HTR-8/SVneo (cell line): Measurements from ENCODE around the gene MS4A4A.
"Not testable (repeated sequence)": the region's sequence is repeated elsewhere in the genome, so short reads cannot be mapped to it uniquely, and the experiment has no call there.

Experiments used
- DNase-seq: peaks from one replicate; pipeline ENCODE4 v3.0.0; 2011; ENCODE audit warnings: low spot score, mixed read lengths; ENCODE audit not compliant: insufficient read length
- FAIRE-seq: peaks from 2 replicates; lab custom pipeline; 2011; peaks lifted over from hg19 to GRCh38; lab: Jason Lieb, UNC

Gene MS4A4A

DNA sequence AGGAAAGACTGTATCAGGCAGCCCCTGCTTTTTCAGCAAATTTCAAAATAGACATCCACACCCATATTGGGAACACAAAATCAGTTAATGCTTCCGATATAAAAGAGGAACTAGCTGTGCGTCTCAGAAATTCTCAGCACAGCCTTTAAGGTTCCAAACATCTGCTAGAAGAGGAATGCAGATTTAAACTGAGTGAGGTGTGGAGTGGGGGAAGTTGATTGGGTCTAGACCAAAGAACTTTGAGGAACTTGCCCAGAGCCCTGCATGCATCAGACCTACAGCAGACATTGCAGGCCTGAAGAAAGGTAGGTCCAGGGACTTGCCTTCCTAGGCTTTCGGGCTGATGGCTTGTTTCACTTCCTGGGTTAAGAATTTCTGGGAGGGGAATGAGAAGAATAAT is at the start of gene MS4A4A:
MS4A4A (plus strand) TSS at position 255 of the 400 bp plus-strand sequence; CDS start at position 265, 10 bp downstream.
- FAIRE-seq, result no peak

GRCh38 chr11:60230681-60231080 is 49.8 kb upstream of the MS4A4A start:
- FAIRE-seq (no peak), DNase-seq (no peak)

More for the DNA sequence above, at the start of gene MS4A4A:
- DNase-seq, result no peak

DNA sequence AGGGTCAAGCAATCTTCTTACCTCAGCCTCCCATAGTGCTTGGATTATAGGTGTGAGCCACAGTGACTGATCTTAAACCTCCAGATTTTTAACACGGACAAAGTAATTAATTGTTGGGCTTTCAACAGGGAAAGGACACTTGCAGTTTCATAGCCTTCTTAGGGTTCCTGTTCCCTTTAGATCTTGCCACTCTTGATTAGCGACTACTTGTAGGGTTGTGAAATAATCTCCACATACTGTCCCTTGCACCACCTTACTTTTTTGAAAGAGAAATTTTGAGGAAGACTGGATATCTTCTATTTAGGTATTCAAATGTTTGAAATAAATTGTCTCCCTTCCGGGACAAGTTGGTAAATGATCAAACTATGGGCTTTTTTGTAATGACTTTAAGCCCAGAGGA is 45.1 kb upstream of the MS4A4A start:
- no peak for DNase-seq
- no peak for FAIRE-seq

- FAIRE-seq, result no peak
- no peak for DNase-seq
These were observed 39.8 kb upstream of the MS4A4A start for GRCh38 chr11:60240662-60241061.

DNA sequence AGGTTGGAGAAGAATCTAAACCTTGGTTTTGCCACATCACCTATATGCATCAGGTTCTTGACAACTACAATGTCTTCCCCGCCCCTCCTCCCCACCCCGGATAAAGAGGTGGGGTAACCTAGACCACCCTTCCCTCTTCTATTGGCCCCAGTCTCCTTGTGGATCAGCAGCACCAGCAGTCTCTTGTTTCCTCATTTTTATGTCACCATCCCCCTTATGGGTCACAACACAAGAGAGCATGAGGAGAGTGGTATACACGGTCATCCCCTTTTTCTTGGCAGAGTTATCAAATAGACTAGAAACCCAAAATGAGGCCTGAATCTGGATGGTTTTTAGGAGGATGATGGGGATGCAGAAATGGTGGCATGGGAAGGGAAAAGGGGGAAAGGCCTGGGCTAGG is 38.7 kb upstream of the MS4A4A start:
- FAIRE-seq, result no peak
- no peak for DNase-seq

- DNase-seq (no peak), FAIRE-seq (no peak)
These were observed 37.7 kb upstream of the MS4A4A start, which contains the start of gene MS4A4E for GRCh38 chr11:60242740-60243239. TSS of gene MS4A4E (minus strand) at chr11:60243137. CDS start at chr11:60230055, 13,082 bp downstream.

DNA sequence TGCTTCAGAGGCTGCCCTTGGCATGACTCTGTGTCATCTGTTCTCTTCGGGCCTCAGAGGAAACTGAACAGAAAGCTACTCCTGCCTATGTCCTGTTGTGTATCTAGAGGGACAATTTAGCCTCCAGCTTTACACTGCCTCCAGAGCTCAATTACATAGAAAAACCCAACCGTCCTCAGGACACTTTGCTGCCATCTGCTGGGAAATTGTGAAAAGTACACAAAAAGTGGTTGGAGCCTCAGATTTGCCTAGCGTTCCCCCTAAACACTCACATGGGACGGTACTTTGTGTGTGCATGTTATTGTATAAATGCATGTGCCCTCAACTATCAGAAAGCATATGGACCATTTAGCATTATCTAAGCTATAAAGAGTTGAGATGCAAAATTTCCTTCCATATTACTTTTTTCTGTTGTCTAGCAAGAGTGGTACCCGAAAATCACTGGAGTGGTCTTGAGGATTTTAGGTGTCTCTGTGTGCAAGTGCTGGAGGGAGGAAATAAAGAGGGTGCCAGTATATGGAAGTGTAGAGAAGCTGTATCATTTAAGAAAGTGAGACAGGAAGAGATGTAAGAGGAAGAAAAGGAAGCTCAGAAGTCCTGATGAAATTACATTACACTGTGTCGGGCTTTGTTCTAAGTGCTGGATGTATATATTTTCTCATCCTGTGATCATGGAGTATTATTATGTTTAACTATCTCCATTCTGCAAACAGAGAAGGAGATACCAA is 28.8 kb upstream of the MS4A4A start:
- FAIRE-seq (no peak), DNase-seq (peak; percentile 3)

DNA sequence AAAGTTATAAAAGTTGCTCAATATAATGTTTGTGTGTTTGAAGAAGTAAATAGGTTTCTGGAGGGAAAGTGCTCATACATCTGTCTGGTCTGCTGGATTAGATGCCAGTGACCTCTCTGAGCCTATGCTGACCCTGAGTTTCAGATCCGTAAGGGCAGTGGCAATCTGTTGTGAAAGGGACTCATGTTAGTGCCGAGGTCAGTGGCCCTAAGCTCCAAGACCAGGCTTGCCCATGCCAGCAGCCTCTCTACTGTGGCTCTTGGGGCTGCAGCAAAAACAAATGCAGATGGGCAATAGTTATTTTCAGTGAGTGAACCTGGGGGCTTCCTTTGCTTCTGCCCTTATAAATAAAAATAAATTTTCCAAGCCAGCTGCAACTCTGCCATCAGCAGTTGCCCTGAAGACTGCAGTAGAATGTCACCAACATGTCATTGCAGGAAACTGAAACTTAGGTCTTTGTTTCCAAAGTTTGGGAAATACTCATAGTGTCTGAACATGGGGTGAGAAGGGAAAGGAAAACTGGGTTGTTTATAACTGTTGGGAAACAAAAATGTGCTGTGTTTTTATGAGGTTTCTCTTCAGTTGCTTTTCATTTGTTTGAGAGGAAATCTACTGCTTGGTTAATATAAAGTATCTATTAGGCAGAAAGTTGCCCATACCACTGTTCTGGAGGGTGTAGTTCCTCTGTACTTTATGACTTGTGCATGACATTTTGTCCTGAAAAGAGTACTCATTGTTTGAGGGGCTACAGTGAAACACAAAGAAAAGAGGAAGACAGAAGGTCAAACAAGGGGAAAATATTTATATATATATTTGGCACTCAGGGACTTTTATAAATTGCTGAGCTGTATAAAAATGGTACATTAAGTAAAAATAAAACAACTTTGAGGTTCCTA is 28.0 kb upstream of the MS4A4A start:
- DNase-seq (no peak), FAIRE-seq (no peak)

- FAIRE-seq (peak; percentile 16), DNase-seq (no peak)
These were observed 22.3 kb upstream of the MS4A4A start for GRCh38 chr11:60257956-60258722.

- FAIRE-seq, result no peak
- DNase-seq, result no peak
These were observed 19.5 kb upstream of the MS4A4A start for GRCh38 chr11:60261014-60261413.

DNA sequence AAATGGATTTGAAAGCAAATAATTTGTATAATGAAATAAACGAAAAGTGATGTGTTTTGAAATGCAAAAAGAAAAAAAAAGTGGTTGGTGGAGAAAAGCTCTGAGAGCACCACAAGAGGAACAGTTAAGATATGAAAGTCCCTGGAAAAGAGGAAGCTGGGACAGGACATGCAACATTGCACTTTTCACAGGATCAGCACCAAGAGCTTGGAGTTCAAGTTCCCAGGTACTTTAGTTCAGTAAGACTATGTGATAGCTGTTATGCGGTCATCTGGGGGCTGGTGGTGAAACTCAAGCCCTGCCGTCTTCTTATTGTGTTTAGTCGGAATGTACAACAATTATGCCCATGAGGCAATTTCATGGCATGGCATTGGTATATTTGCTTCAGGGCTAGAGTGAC is 17.1 kb upstream of the MS4A4A start:
- FAIRE-seq (no peak), DNase-seq (no peak)

GRCh38 chr11:60264644-60265043 is 15.8 kb upstream of the MS4A4A start:
- FAIRE-seq, result no peak
- no peak for DNase-seq

- DNase-seq, result peak; percentile 29
- FAIRE-seq, result no peak
These were observed 14.9 kb upstream of the MS4A4A start for GRCh38 chr11:60265373-60266214.

DNA sequence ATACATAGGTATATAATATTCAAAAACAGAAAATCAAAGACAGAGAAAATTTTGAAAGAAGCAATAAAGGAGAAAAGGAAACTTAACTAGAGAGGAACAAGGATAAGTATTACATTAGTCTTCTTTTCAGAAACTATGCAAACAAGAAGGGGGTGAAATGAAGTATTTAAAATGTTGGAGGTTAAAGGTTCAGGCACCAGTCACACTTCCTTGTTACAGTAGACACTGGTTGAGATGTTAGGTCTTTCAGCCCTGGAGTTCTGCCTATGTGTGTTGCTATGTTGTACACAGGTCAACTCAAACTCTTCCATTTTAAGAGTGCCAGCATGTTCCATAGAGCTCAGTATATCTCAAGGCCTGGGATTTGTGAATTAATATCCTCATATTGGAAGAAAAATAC is 6.0 kb upstream of the MS4A4A start:
- DNase-seq (no peak), FAIRE-seq (no peak)

GRCh38 chr11:60281485-60281884 is 1.0 kb downstream of the MS4A4A start:
- no peak for FAIRE-seq
- no peak for DNase-seq

DNA sequence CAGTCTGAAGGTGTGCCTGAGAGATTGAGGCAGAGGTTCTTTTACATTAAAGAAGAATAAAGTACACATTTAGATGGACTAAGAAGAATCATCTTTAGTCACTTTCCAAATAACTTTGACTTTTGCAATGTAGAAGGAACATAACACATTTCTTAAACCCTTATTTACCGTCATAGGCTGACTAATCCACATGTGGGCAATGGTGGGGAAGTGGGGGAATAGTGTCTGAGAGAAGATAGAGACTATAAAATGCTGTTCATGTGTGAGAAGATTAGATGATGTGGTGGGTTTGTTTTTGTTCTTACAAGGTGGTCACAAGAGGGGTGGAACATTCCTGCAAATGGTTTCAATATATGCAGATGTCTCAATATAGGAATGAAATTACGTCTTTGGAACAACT is 1.8 kb downstream of the MS4A4A start:
- no peak for FAIRE-seq
- no peak for DNase-seq

GRCh38 chr11:60285411-60286126 is 5.1 kb downstream of the MS4A4A start:
- DNase-seq, FAIRE-seq: not testable (repeated sequence)

DNA sequence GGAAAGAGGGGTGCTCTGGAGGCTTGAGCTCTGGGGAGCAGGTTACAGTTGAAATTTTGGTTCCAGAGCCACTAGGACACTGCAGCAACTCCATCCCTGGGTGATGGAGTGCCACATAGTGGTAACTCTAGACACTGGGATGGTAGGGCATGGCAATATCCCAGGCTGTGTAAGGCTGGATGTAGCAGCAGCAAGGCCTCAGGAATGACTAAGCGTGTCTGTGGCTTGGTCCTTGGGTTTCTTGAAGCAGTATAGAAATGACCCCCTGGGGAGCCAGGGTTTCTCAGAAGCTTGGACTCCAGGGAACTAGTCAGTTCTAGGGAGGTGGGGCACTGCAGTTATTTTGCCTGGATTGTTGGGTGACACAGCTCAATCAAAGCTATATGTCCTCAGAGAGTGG is 8.1 kb downstream of the MS4A4A start:
- DNase-seq (no peak), FAIRE-seq (no peak)

DNA sequence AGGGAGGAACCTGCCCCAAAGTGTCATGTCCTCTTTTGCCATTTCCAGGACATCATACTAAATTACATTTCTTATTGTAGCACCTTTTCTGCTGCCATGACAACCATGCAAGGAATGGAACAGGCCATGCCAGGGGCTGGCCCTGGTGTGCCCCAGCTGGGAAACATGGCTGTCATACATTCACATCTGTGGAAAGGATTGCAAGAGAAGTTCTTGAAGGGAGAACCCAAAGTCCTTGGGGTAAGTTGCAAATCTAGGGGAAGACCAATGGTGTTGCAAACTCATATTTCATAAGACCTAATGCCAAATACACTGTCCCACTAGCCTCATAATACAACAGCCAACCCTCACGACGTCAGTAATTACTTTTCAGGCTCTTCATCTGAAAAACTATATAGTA is 11.7 kb downstream of the MS4A4A start:
- FAIRE-seq (no peak), DNase-seq (no peak)
